ENCODE results near the gene PCCA.

Gene PCCA

DNA sequence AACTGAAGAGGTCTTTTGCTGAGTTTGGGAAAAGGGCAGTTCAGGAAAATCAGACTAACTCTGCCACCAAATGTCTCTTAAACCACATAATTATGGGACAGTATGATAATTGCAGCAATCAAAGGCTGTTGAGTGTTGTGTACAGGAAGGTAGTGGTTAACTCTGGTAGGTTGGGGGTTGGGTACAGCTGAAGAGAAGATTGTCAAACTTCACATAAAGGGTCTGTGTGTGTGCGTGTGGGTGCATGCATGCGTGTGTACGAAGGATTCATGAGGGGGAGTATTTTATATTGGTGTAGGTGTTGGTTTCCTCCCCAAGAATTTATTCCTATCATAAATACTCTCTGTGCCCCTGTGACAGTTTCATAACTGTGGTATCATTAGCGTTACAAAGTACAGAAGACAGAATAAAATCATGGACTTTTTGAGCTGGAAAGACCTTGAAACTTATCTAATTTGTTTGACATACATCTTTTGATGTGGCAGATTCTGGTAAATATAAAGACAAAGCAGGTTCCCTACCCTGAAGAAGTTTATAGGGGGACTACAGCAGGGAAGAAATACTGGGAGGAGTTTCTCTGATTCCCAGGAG is 94.1 kb downstream of the PCCA start:
- ATAC-seq: no peak
- TF ChIP-seq GLIS3 (CRISPR knock-in tag; IDR thresholded peaks at IDR 0.05) (no peak), ZC3H10 (CRISPR knock-in tag; IDR thresholded peaks at IDR 0.05) (no peak), ZNF70 (CRISPR knock-in tag; IDR thresholded peaks at IDR 0.05) (no peak), ISL1 (CRISPR knock-in tag; IDR thresholded peaks at IDR 0.05) (no peak), OSR1 (CRISPR knock-in tag; IDR thresholded peaks at IDR 0.05) (no peak), TOX (CRISPR knock-in tag; IDR thresholded peaks at IDR 0.05; ENCODE audit: borderline replicate concordance) (no peak), SNAI2 (CRISPR knock-in tag; IDR thresholded peaks at IDR 0.05) (no peak), PPARA (CRISPR knock-in tag; IDR thresholded peaks at IDR 0.05; ENCODE audit: borderline replicate concordance) (no peak)
- TF ChIP-seq, protein P1, sequence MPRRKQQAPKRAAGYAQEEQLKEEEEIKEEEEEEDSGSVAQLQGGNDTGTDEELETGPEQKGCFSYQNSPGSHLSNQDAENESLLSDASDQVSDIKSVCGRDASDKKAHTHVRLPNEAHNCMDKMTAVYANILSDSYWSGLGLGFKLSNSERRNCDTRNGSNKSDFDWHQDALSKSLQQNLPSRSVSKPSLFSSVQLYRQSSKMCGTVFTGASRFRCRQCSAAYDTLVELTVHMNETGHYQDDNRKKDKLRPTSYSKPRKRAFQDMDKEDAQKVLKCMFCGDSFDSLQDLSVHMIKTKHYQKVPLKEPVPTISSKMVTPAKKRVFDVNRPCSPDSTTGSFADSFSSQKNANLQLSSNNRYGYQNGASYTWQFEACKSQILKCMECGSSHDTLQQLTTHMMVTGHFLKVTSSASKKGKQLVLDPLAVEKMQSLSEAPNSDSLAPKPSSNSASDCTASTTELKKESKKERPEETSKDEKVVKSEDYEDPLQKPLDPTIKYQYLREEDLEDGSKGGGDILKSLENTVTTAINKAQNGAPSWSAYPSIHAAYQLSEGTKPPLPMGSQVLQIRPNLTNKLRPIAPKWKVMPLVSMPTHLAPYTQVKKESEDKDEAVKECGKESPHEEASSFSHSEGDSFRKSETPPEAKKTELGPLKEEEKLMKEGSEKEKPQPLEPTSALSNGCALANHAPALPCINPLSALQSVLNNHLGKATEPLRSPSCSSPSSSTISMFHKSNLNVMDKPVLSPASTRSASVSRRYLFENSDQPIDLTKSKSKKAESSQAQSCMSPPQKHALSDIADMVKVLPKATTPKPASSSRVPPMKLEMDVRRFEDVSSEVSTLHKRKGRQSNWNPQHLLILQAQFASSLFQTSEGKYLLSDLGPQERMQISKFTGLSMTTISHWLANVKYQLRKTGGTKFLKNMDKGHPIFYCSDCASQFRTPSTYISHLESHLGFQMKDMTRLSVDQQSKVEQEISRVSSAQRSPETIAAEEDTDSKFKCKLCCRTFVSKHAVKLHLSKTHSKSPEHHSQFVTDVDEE (CRISPR knock-in tag; IDR thresholded peaks at IDR 0.05): no peak
- TF ChIP-seq, protein P2, sequence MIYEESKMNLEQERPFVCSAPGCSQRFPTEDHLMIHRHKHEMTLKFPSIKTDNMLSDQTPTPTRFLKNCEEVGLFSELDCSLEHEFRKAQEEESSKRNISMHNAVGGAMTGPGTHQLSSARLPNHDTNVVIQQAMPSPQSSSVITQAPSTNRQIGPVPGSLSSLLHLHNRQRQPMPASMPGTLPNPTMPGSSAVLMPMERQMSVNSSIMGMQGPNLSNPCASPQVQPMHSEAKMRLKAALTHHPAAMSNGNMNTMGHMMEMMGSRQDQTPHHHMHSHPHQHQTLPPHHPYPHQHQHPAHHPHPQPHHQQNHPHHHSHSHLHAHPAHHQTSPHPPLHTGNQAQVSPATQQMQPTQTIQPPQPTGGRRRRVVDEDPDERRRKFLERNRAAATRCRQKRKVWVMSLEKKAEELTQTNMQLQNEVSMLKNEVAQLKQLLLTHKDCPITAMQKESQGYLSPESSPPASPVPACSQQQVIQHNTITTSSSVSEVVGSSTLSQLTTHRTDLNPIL (CRISPR knock-in tag; IDR thresholded peaks at IDR 0.05; ENCODE audit: low read depth): no peak

DNA sequence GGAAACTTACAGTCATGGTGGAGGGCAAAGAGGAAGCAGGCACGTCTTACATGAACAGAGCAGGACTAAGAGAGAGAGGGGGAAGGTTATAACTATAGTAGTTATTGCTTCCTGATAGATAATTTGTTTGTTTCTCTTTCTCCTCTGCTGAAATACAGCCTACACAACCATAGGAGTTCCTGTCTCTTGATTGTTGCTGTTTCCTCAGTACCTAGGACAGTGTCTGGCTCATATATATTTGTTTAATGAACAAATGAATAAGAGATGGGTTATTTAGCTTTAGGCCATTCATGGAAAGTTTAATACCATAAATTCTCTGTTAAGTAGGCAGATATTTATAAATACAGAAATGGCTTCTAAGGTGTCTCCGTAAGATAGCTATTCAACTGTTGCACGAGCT is 95.2 kb downstream of the PCCA start:
- ATAC-seq: no peak
- TF ChIP-seq RARB (CRISPR knock-in tag; IDR thresholded peaks at IDR 0.05) (no peak), GLIS3 (CRISPR knock-in tag; IDR thresholded peaks at IDR 0.05) (no peak), TCF4 (CRISPR knock-in tag; IDR thresholded peaks at IDR 0.05; ENCODE audit: borderline replicate concordance) (no peak), PPARA (CRISPR knock-in tag; IDR thresholded peaks at IDR 0.05; ENCODE audit: borderline replicate concordance) (no peak), ZC3H10 (CRISPR knock-in tag; IDR thresholded peaks at IDR 0.05) (no peak), ZNF8 (CRISPR knock-in tag; IDR thresholded peaks at IDR 0.05) (no peak), ZFP3 (CRISPR knock-in tag; IDR thresholded peaks at IDR 0.05) (no peak), ARNTL (CRISPR knock-in tag; IDR thresholded peaks at IDR 0.05; ENCODE audit: borderline replicate concordance, low read depth) (no peak), ZNF565 (CRISPR knock-in tag; conservative IDR thresholded peaks at IDR 0.05; ENCODE audit: low read depth) (no peak), OSR1 (CRISPR knock-in tag; IDR thresholded peaks at IDR 0.05) (no peak), ISL1 (CRISPR knock-in tag; IDR thresholded peaks at IDR 0.05) (no peak), ZFP30 (CRISPR knock-in tag; IDR thresholded peaks at IDR 0.05) (no peak), CSDC2 (CRISPR knock-in tag; IDR thresholded peaks at IDR 0.05) (no peak), SNAI2 (CRISPR knock-in tag; IDR thresholded peaks at IDR 0.05) (no peak), ZNF70 (CRISPR knock-in tag; IDR thresholded peaks at IDR 0.05) (no peak)
- TF ChIP-seq, protein P2 (CRISPR knock-in tag; IDR thresholded peaks at IDR 0.05; ENCODE audit: low read depth): no peak
- TF ChIP-seq, protein P3, sequence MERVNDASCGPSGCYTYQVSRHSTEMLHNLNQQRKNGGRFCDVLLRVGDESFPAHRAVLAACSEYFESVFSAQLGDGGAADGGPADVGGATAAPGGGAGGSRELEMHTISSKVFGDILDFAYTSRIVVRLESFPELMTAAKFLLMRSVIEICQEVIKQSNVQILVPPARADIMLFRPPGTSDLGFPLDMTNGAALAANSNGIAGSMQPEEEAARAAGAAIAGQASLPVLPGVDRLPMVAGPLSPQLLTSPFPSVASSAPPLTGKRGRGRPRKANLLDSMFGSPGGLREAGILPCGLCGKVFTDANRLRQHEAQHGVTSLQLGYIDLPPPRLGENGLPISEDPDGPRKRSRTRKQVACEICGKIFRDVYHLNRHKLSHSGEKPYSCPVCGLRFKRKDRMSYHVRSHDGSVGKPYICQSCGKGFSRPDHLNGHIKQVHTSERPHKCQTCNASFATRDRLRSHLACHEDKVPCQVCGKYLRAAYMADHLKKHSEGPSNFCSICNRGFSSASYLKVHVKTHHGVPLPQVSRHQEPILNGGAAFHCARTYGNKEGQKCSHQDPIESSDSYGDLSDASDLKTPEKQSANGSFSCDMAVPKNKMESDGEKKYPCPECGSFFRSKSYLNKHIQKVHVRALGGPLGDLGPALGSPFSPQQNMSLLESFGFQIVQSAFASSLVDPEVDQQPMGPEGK (CRISPR knock-in tag; IDR thresholded peaks at IDR 0.05; ENCODE audit: borderline replicate concordance): no peak
- TF ChIP-seq, protein P4, sequence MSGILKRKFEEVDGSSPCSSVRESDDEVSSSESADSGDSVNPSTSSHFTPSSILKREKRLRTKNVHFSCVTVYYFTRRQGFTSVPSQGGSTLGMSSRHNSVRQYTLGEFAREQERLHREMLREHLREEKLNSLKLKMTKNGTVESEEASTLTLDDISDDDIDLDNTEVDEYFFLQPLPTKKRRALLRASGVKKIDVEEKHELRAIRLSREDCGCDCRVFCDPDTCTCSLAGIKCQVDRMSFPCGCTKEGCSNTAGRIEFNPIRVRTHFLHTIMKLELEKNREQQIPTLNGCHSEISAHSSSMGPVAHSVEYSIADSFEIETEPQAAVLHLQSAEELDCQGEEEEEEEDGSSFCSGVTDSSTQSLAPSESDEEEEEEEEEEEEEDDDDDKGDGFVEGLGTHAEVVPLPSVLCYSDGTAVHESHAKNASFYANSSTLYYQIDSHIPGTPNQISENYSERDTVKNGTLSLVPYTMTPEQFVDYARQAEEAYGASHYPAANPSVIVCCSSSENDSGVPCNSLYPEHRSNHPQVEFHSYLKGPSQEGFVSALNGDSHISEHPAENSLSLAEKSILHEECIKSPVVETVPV (CRISPR knock-in tag; IDR thresholded peaks at IDR 0.05): no peak

DNA sequence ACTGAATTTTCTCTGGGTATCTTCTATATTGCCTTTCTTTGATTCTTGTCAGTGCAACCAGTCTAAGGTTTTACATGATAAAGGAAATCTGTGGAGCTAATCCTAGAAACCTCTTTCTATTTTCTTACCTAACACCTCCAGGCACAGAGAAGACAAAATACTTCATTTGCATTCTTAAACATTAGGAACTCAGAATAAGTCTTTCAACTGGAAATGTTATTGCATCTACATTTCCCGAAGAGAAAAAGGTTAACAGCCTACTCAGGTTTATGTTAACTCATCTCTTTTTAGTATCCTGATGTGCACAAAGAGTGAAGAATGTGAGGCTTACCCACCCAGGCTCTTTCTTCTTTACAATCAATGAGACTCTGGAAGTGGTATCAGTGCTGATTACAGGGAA is 106.7 kb downstream of the PCCA start:
- ATAC-seq: no peak

More for the DNA sequence above, 106.7 kb downstream of the PCCA start:
- TF ChIP-seq, protein P4 (CRISPR knock-in tag; IDR thresholded peaks at IDR 0.05): no peak
- TF ChIP-seq CSDC2 (CRISPR knock-in tag; IDR thresholded peaks at IDR 0.05) (no peak), ZC3H10 (CRISPR knock-in tag; IDR thresholded peaks at IDR 0.05) (no peak), ZNF8 (CRISPR knock-in tag; IDR thresholded peaks at IDR 0.05) (no peak)
- TF ChIP-seq, protein P2 (CRISPR knock-in tag; IDR thresholded peaks at IDR 0.05; ENCODE audit: low read depth): no peak
- TF ChIP-seq, protein P1 (CRISPR knock-in tag; IDR thresholded peaks at IDR 0.05): no peak

Measured in SK-N-SH treated with all-trans-retinoic acid at 6 μM for 48 hours (cell line).